OCI-LY3 (cell line): ENCODE measurements around the gene MAT2A.

Experiments
- EZH2phosphoT487 ChIP-seq: fragments of 200-600 bp; shearing (Covaris generic); IDR thresholded peaks from 2 replicates; pipeline ENCODE4 v1.6.1; 2018; ENCODE audit warnings: antibody characterized with exemption, mixed run types, low read depth
- TF ChIP-seq, protein P1 (sequence below): fragments of 200-600, 300-600 bp; sonication (generic); IDR thresholded peaks from 2 replicates; pipeline ENCODE4 v1.5.1; 2014; ENCODE audit warnings: antibody characterized with exemption, low read length, low read depth

- TF ChIP-seq, protein P1, sequence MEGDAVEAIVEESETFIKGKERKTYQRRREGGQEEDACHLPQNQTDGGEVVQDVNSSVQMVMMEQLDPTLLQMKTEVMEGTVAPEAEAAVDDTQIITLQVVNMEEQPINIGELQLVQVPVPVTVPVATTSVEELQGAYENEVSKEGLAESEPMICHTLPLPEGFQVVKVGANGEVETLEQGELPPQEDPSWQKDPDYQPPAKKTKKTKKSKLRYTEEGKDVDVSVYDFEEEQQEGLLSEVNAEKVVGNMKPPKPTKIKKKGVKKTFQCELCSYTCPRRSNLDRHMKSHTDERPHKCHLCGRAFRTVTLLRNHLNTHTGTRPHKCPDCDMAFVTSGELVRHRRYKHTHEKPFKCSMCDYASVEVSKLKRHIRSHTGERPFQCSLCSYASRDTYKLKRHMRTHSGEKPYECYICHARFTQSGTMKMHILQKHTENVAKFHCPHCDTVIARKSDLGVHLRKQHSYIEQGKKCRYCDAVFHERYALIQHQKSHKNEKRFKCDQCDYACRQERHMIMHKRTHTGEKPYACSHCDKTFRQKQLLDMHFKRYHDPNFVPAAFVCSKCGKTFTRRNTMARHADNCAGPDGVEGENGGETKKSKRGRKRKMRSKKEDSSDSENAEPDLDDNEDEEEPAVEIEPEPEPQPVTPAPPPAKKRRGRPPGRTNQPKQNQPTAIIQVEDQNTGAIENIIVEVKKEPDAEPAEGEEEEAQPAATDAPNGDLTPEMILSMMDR = no peak
- no peak for TF ChIP-seq EZH2phosphoT487
Observed at GRCh38 chr2:85545780-85546240, 6.8 kb downstream of the MAT2A start.
